Ishikawa (cell line): ENCODE measurements around the gene NRXN3.

Experiments used
- CEBPB ChIP-seq: IDR thresholded peaks from 2 replicates; pipeline ENCODE4 v1.6.1; 2012
- CREB1 ChIP-seq: IDR thresholded peaks from 2 replicates; pipeline ENCODE4 v1.6.1; 2012; ENCODE audit warnings: low read depth
- EGR1 ChIP-seq: IDR thresholded peaks from 2 replicates; pipeline ENCODE4 v1.6.1; 2012
- EP300 ChIP-seq: IDR thresholded peaks from 2 replicates; pipeline ENCODE4 v1.6.1; 2012; ENCODE audit warnings: borderline replicate concordance
- NFIC ChIP-seq: IDR thresholded peaks from 2 replicates; pipeline ENCODE4 v1.6.1; 2012
- RAD21 ChIP-seq: IDR thresholded peaks from 2 replicates; pipeline ENCODE4 v1.6.1; 2012; ENCODE audit warnings: low read depth
- TAF1 ChIP-seq: IDR thresholded peaks from 2 replicates; pipeline ENCODE4 v1.6.1; 2012; ENCODE audit warnings: low read depth, mild to moderate bottlenecking
- TCF12 ChIP-seq: IDR thresholded peaks from 2 replicates; pipeline ENCODE4 v1.6.1; 2012; ENCODE audit warnings: low read depth
- TF ChIP-seq, protein P1 (sequence below): IDR thresholded peaks from 2 replicates; pipeline ENCODE4 v1.6.1; 2012
- TF ChIP-seq, protein P2 (sequence below): IDR thresholded peaks from 2 replicates; pipeline ENCODE4 v1.6.1; 2012; ENCODE audit warnings: low read depth, mild to moderate bottlenecking
- TF ChIP-seq, protein P3 (sequence below): IDR thresholded peaks from 2 replicates; pipeline ENCODE4 v1.6.1; 2012

DNA sequence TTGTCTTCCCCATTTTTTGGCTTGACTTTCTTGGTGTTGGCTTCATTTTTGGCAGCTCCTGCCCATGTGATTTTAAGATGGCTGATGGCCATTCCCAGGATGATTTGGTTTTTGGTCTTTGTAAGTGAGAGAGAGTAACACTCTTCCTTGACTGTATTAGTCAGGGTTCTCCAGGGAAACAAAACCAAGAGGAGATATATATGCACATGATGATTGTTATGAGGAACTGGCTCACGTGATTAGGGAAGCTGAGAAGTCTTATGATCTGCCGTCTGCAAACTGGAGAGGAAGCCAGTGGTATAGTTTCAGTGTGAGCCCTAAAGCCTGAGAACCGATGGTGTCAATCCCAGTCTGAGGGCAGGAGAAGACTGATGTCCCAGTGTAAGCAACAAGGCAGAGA lies 146.6 kb downstream of the NRXN3 start:
- TF ChIP-seq EGR1 (no peak), EP300 (no peak), TAF1 (no peak), RAD21 (no peak), TCF12 (no peak), NFIC (no peak), CEBPB (no peak), CREB1 (no peak)
- TF ChIP-seq, protein P1, sequence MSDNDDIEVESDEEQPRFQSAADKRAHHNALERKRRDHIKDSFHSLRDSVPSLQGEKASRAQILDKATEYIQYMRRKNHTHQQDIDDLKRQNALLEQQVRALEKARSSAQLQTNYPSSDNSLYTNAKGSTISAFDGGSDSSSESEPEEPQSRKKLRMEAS, result no peak
- TF ChIP-seq, protein P2, sequence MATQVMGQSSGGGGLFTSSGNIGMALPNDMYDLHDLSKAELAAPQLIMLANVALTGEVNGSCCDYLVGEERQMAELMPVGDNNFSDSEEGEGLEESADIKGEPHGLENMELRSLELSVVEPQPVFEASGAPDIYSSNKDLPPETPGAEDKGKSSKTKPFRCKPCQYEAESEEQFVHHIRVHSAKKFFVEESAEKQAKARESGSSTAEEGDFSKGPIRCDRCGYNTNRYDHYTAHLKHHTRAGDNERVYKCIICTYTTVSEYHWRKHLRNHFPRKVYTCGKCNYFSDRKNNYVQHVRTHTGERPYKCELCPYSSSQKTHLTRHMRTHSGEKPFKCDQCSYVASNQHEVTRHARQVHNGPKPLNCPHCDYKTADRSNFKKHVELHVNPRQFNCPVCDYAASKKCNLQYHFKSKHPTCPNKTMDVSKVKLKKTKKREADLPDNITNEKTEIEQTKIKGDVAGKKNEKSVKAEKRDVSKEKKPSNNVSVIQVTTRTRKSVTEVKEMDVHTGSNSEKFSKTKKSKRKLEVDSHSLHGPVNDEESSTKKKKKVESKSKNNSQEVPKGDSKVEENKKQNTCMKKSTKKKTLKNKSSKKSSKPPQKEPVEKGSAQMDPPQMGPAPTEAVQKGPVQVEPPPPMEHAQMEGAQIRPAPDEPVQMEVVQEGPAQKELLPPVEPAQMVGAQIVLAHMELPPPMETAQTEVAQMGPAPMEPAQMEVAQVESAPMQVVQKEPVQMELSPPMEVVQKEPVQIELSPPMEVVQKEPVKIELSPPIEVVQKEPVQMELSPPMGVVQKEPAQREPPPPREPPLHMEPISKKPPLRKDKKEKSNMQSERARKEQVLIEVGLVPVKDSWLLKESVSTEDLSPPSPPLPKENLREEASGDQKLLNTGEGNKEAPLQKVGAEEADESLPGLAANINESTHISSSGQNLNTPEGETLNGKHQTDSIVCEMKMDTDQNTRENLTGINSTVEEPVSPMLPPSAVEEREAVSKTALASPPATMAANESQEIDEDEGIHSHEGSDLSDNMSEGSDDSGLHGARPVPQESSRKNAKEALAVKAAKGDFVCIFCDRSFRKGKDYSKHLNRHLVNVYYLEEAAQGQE, result no peak
- TF ChIP-seq, protein P3, sequence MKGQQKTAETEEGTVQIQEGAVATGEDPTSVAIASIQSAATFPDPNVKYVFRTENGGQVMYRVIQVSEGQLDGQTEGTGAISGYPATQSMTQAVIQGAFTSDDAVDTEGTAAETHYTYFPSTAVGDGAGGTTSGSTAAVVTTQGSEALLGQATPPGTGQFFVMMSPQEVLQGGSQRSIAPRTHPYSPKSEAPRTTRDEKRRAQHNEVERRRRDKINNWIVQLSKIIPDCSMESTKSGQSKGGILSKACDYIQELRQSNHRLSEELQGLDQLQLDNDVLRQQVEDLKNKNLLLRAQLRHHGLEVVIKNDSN, result no peak
